Measurements from ENCODE around the gene SLC38A6.

Gene SLC38A6

DNA sequence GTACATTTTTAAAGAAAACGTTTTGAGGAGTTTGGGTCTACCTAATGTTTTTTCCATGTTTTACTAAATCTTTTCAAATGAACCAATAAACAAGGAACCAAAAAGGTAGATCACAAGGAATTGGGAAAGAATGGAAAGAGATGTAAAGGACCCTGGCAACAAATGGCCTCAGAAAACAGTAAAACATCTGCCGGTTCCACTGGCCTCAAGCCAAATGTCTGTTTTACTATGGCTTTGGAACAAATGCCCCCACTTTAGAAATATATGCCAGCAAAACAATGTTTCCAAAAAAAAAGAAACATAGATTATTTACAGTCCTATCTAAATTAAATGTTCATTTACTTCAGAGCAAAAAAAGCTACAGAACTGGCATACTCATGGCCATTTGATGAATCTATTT lies 3.2 kb upstream of the SLC38A6 start:
- no peak for DNase-seq (ENCODE audit: low read depth in 3 of 3, low spot score in 1 of 3)

DNA sequence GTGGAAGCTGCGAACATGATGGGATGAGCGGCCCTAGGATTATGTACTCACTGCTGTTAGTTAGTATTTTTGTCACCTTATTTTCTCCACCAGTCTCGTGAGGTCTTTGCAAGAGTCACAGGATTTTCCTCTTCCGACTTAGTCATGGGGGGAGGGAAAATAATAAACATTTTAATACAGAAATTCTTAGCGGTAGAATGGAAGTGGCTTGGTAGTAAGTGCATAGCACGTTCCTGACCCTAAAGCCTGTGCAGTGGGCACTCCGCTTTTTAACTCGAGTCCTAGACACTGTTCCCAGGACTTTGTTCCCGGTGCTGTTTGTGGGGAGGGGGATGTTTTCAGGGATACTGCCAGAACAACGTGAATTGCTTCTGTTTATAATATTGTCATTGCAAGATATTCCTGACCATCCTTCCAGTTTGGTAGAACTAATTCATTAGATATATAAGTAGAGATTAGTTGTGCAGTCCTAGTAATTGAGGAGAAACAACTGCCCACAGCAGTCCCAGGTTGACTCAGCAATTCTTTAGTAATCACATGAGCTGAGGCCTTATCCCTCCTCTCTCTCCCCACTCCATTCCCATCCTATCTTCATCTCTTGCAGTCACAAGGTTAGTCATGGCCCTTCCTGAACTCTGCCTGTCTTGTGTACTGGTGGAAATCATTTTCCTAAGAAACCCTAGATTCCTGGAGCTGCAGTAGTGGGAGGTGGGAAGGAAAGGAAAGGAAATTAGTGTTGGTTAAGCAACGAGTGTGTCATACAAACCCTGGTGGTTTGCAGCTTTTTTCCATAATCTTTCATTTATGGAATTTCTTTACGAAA lies 799 bp downstream of the SLC38A6 start:
- no peak for DNase-seq (ENCODE audit: low read depth in 3 of 3, low spot score in 1 of 3)

DNA sequence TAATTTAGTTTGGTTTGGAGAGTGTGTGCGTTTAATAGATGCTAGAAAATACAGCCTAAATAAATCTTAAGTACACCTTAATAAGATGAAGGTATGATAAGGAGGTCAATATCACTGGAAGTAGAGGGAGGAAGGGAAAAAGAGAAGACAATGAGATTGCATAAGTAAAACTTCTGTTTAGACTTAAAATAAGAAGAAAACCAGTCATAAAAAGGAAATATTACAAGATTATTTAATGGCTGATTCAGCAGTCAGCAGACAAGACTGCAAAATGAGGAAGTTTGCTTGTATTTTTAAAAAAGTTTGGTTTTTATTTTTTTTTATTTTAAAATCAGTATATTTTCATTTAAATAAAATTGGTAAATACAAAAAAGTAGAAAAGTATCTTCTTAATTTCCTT lies 3.2 kb downstream of the SLC38A6 start:
- no peak for DNase-seq (ENCODE audit: low read depth in 3 of 3, low spot score in 1 of 3)

DNA sequence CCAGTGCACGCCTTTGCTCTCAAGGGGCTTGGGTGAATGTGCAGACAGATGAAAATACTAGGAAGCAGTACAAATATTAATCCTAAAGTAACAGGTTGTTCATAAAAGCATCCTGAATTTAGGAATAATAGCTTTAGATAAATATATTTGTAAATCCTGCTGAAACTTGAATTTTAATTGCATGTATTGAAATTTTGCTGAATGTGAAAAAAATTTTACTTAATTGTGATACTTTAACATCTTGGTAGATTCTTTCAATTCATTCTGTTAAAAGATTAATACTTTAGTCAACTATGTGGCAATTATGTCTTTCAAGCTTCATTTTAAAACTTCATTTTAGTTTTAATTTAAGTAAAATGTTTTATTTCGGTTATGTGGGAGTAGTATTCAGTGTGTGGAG lies 5.5 kb downstream of the SLC38A6 start:
- no peak for DNase-seq (ENCODE audit: low read depth in 3 of 3, low spot score in 1 of 3)

DNA sequence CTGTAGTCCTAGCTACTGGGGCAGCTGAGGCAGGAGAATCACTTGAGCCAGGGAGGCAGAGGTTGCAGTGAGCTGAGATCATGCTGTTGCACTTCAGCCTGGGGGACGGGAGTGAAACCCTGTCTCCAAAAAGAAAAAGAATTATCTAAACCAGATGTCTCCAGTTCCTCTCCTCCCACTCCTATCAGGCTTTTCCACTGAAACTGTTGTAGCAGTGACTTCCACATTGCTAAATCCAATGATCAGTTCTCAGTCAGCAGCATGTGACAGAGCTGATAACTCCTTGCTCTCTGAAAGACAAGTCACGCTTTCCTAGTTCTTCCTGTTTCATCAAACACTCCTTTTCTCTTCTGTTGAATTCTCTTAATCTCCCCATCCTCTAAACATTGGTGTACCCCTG lies 8.6 kb downstream of the SLC38A6 start:
- no peak for DNase-seq (ENCODE audit: low read depth in 3 of 3, low spot score in 1 of 3)

DNA sequence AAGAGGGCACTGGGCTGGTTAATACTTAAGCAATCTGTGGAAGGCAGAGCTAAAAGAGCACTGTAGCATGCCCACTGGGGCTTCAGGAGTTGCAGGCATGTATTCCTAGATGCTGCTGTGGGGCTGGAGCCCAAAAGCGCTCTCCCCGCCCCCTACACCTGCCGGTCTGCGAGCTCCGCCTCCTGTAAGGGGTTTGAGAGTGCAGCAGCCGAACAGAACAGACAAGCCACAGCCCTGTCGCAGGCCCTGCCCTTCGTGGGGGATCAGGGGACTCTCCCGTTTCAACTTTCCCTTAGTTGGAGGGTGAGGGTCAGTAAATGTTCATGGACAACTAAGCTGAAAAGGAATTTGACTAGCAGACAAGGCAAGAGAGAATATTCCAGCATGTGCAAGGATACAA lies 17.6 kb downstream of the SLC38A6 start:
- DNase-seq (ENCODE audit: low read depth in 3 of 3, low spot score in 1 of 3), result no peak

DNA sequence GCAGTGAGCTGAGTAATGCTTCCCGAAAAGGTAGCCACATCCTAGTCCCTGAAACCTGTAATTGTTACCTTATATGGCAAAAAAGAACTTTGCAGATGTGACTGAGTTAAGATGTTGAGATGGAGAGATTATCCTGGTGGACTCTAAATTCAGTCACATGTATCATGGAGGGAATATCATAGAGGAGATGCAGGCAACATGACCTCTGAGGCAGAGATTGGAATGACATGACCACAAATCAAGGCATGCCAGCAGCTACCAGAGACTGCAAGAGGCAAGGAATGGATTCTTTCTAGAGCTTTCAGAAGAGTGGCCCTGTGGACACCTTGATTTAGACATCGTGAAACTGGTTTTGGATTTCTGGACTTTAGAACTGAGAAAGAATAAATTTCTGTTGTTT lies 18.5 kb downstream of the SLC38A6 start:
- DNase-seq (ENCODE audit: low read depth in 3 of 3, low spot score in 1 of 3), result no peak

DNA sequence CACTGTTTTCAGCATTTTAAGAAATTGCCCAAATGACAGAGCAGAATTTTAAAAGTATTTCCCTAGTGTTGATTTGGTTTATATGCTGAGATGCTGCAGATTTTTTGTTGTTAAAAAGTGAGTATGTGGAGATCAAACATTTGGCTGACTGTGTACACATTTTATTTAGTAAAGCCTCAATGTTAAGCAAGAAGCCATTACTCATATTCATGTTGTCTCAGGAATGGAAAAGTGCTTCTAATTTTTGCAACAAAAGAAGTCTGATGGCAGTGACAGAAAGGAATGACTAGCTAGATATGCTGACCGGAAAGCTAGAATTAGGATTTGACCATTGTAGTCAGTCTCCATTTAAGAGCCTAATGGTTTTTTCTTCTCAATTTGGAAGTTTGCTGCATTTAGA lies 22.5 kb downstream of the SLC38A6 start:
- DNase-seq (ENCODE audit: low read depth in 3 of 3, low spot score in 1 of 3), result no peak

DNA sequence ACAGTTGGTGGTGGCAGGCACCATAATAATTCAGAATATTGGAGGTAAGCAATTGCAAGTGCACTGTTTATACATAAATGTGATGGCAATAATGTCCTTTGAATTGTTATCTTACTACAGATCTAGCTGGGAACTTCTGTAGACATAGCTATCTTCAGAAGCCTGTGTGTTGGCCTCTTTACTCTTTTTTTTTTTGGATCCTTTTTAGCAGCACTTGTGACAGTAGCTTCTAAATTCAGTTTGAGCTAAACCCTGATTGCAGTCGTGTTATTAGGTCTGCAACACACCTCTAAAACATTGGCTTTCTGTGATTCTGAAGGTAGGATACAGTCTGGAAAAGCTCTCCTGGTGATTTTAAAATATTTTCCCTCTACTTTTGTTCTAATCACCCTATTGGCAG lies 38.5 kb downstream of the SLC38A6 start:
- DNase-seq (ENCODE audit: low read depth in 3 of 3, low spot score in 1 of 3), result no peak

DNA sequence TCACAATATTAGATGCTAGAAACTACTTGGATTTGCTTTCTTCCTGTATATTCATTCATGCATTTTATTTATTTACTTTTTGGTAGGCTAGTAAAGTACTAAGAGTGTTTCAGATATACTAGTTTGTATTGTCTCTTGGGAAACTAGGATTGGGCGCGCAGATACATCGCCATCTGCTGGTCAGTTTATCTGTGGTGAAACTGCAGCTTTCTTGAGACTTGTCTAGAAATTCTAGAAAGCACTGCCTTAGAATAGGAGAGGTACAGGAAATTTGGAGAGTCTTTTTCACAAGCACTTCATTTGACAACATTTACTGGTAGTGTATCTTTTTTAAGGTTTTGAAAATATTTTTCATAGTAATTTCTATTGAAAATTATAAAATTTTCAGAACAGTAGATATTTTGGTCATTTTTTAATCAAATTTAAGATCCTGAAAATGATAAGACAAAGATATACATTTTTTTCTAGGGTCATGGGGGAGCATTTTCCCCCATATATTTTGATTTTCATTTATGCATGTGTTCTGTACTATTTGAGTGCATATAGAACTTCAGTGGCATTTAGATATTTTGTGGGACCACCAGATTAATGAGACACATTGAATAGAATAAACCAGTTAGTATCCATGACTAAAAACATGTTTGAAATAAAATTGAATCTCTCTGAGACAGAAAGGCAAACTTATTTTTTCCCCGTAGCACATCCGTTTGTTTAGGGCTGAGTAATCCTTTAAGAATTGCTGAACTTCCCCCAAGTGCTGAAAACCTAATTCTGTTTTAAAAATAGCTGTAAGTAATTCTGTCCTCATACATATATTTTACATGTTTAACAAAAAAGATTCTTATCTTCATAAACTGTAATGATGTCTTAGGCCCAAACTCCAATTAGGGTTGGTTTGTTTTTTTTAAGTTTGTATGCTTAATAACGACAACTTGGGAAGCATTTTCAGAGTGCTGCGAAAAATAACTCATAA lies 44.5 kb downstream of the SLC38A6 start:
- DNase-seq (ENCODE audit: low read depth in 3 of 3, low spot score in 1 of 3), result peak in 2 of 3 donors; percentile 2 to 5

DNA sequence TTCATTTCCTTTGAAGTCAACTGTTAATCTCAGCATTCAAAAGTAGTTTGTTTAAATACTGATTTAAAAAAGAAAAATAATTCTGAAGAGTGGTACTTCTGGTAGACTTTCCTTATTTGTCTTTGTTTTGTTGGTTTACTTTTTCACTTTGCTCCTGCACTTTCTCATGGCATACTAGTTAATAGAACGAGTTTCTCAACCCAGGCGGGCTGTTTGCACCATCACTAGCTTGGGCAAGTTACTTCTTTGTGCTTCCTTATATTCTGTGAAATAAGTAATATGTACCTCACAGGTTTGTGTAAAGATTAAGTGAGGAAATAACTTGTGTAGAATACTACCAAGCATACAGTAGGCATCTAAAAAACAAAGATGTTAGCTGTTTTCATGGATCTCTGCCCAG lies 45.5 kb downstream of the SLC38A6 start:
- DNase-seq (ENCODE audit: low read depth in 3 of 3, low spot score in 1 of 3), result no peak

DNA sequence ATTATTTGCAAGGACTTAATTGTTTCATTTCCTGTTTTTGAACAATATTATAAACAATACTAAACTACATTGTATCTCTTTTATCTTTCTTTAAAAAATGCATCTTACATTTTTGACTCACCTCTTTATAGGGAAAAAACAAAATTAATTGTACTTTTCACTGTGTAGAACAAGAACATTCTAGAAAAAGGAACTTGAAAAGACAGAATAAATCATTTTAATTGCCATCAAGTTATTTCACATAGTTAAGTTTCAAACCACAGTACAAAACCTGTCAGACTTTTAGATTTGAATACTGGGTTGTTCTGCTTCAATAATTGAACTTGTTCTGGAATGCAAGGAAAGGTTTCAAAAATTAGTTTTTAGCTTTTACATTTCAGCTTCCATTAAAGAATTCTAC lies 50.0 kb downstream of the SLC38A6 start:
- DNase-seq (ENCODE audit: low read depth in 3 of 3, low spot score in 1 of 3), result no peak

DNA sequence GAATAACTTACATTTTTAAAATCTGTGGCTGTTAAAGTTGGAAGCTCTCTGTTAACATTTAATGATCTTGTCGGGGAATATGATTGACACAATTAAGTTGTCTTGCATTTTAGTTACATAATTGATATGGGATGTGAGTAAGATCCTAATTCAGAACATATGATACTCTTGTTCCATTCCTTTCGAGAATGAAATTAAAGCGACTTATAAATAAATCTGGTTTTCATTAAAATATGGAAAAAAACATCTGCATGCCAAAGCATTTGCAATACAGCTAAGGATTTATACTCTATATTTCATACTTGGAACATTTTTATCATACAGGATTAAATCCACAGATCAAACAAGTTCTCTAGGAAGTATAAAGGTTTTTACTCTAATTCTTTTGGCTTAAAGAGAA lies 52.0 kb downstream of the SLC38A6 start:
- DNase-seq (ENCODE audit: low read depth in 3 of 3, low spot score in 1 of 3), result no peak

DNA sequence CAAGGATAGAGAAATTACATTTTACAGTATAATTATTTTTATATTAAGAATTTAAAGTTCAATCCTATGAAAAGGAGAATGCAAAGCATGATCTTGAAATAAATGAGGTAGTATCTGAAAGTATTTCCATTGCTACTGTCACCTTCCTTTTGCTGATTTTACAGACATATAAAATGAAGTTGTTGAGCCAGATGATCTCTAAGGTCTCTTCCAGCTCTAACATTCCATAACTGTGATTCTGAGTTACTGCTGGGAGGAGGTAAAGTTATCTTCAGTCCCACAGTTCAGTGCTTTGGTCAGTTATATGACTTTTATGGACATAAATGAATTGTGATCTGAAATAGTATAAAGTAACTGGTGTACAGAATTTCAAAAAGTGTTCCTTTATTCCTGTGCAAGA lies 52.8 kb downstream of the SLC38A6 start:
- DNase-seq (ENCODE audit: low read depth in 3 of 3, low spot score in 1 of 3), result no peak

DNA sequence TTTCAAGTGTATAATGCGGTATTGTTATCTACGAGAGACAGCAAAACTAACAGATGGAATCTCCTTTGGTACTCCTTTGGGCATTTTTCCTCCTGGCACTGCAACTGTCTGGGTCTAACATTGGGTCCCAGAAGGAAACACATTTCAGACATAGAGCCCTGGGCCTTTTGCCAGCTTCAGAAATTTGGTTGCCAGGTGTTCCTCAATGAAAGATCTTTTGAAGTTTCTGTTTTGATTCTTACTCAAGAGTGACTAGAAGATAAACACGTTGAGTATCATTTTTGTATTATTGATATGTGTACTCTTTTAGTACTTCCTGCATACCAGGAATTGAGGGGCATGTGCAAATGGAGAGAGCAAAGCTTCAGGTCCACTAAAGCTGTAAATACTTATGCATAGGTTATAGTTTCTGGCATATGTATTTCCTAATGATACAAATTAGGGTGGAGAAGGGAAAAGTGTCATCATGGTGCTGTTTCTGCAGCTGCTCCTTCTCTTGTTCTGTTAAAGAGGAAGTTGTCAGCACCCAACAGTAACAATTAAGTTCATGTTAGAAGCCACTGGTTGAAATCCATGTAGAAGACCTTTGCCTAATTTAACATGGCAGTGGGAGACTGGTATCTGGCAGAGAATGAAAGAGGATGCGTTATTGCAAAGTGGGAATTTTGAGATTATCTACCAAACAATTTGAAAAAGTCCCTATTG lies 53.5 kb downstream of the SLC38A6 start:
- no peak for DNase-seq (ENCODE audit: low read depth in 3 of 3, low spot score in 1 of 3)

DNA sequence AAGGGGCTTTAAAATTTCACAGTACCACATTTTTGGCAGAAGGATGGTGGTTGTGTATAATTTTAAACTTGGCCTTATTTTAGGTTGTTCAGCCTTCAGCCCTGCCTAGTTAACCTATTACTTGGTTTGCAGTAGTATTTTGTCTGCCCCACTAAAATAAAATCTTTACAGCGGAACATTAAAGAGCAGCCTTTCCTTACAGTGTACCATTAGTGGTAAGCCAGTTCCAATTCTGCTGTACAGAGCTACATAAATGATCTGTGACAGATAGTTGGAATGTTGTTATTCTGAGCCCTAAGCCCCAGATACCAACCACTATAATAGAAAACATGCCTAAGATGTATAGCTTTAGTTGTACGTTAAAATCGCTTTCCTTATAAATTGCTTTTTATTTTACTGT lies 56.2 kb downstream of the SLC38A6 start:
- no peak for DNase-seq (ENCODE audit: low read depth in 3 of 3, low spot score in 1 of 3)

DNA sequence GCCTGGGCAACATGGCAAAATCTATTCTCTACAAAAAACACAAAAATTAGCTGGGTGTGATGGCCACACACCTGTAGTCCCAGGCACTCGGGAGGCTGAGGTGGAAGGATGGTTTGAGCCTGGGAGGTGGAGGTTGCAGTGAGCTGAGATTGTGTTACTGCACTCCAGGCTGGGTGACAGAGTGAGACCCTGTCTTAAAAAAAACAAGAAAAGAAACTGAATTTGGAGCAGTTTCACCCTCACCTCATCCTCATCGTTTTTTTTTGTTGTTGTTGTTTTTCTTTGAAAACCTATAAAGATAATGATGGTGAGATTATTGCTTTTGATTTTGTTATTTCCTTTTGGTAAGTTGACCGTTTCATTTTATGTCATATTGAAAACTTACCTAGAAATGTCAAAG lies 60.7 kb downstream of the SLC38A6 start:
- DNase-seq (ENCODE audit: low read depth in 3 of 3, low spot score in 1 of 3), result no peak

DNA sequence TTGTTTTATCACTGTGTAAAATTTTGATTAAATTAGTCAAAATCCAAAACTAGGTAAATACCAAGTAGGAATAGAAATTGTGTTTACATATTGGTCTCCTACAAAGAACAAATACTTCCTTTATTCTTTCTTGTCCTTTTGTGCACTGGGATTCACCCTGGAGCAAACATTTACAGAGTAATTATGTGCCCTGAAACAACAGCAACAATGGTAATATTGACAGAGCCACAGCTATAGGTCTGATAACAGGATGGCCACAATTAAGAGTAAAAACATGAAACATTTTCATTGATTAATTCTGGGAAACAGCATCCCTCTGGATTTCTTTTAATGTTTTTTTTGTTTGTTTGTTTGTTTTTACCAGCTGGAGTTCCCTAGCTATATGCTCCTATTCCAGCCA lies 61.2 kb downstream of the SLC38A6 start:
- DNase-seq (ENCODE audit: low read depth in 3 of 3, low spot score in 1 of 3), result no peak

DNA sequence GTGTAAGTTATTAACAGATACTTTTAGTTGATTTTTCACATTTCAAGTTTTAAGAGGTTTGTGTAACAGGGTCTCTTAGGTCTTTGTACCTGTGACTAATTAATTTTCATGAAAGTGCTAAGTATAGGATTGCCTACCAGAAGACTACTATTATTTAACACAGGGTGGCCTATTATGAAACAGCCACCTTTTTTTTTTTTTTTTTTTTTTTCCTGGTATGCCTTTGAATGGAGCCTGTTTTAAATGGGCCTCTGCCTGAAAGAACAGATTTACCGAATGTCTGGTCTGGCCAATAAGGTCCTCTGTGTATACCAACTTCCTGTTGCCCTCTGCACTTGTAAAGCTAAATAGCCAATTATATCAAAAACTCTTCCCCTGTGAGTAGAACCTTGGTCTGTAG lies 62.5 kb downstream of the SLC38A6 start:
- DNase-seq (ENCODE audit: low read depth in 3 of 3, low spot score in 1 of 3), result no peak

DNA sequence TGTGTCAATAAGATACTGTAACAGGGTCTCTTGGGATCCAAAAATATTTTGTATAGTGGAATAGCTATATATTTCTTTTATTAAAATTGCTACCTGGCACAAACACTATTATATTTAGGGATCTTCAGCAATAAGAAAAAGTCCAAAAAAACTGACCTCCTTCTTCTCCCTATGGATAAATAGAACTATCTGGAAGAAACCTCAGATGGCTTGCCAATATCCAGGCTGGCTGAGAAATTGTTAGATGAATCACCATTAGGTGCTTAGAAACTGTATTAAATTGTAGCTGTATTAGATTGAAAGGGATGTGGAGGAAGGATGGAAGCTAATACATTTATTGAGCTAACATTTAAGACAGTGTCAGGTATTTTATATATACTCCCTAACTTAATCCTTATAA lies 66.0 kb downstream of the SLC38A6 start:
- DNase-seq (ENCODE audit: low read depth in 3 of 3, low spot score in 1 of 3), result no peak

DNA sequence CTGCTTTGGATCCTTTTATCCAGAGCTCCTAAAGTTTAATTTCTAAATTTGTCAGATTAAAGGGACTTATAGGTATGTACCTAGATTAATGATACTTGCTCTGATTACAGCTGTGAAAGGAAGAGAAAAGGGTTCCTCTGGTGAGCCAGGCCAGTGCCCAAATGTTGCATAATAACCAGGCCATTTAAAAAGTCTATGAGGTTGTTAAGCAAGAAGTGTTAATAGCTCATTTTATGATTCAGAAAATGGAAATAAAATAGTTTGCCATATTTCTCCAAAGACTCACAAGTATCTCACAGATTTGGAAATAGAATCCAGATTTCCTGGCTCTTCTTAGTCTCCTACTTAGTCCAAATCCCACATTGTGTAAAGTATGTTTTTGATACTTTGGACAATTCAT lies 67.6 kb downstream of the SLC38A6 start:
- DNase-seq (ENCODE audit: low read depth in 3 of 3, low spot score in 1 of 3), result no peak

DNA sequence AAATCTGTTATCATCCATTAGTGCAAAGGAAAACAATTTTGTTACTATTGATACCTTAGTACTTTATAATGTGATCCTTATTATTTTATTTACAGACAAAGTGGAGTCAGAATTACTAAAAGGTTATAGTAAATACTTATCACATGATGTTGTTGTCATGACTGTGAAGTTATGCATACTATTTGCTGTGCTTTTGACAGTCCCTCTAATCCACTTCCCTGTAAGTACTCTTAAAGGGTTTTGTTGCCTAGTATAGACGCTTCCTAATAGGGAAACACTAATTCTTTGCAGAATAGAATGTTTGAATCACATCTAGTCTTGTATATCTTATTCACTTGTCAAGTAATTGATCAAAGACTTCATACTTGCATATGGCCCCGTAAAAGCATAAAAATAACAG lies 69.4 kb downstream of the SLC38A6 start:
- DNase-seq (ENCODE audit: low read depth in 3 of 3, low spot score in 1 of 3), result no peak
